CD4-positive, alpha-beta T cell treated with Interferon gamma for 1 hour (primary cell): ENCODE measurements around the gene EFHD2.
"Not testable (repeated sequence)": the region's sequence is repeated elsewhere in the genome, so short reads cannot be mapped to it uniquely, and the experiment has no call there.

Experiments
- DNase-seq: peaks from one replicate; pipeline ENCODE4 v3.0.0-alpha.2; 2020

EFHD2 gene

GRCh38 chr1:15456313-15456954 lies 46.7 kb downstream of the EFHD2 start, which contains the start of gene CELA2A:
Gene CELA2A (plus strand): TSS chr1:15456732. CDS start chr1:15456754, 22 bp downstream.
- no peak for DNase-seq

- no peak for DNase-seq
Observed at GRCh38 chr1:15457585-15457984, 47.9 kb downstream of the EFHD2 start.

GRCh38 chr1:15458388-15458787 lies 48.7 kb downstream of the EFHD2 start:
- not testable (repeated sequence) for DNase-seq

- DNase-seq: no peak
Observed at GRCh38 chr1:15459771-15460707, 50.4 kb downstream of the EFHD2 start.

- DNase-seq: no peak
Observed at GRCh38 chr1:15460708-15461095, 51.0 kb downstream of the EFHD2 start.

- not testable (repeated sequence) for DNase-seq
Observed at GRCh38 chr1:15463064-15463800, 53.5 kb downstream of the EFHD2 start.

- DNase-seq: not testable (repeated sequence)
Observed at GRCh38 chr1:15463926-15464322, 54.2 kb downstream of the EFHD2 start.

- no peak for DNase-seq
Observed at GRCh38 chr1:15465674-15466073, 56.0 kb downstream of the EFHD2 start.

GRCh38 chr1:15466955-15467625 lies 57.4 kb downstream of the EFHD2 start:
- DNase-seq: not testable (repeated sequence)

GRCh38 chr1:15468145-15468544 lies 58.5 kb downstream of the EFHD2 start:
- no peak for DNase-seq

GRCh38 chr1:15469361-15469760 lies 59.7 kb downstream of the EFHD2 start:
- no peak for DNase-seq

GRCh38 chr1:15469821-15470448 lies 60.2 kb downstream of the EFHD2 start:
- not testable (repeated sequence) for DNase-seq

- DNase-seq: not testable (repeated sequence)
Observed at GRCh38 chr1:15471067-15471466, 61.4 kb downstream of the EFHD2 start.

- not testable (repeated sequence) for DNase-seq
Observed at GRCh38 chr1:15471723-15472122, 62.0 kb downstream of the EFHD2 start.

GRCh38 chr1:15472587-15472986 lies 62.9 kb downstream of the EFHD2 start:
- DNase-seq: no peak

- DNase-seq: no peak
Observed at GRCh38 chr1:15475752-15476314, 66.1 kb downstream of the EFHD2 start, which contains the start of gene CELA2B. Gene CELA2B (plus strand): TSS chr1:15476104. CDS start chr1:15476126, 22 bp downstream.

GRCh38 chr1:15476927-15477326 lies 67.2 kb downstream of the EFHD2 start:
- no peak for DNase-seq

GRCh38 chr1:15477646-15478212 lies 68.0 kb downstream of the EFHD2 start:
- no peak for DNase-seq
